ENCODE results near the gene MAST4.
"Not testable (repeated sequence)": the region's sequence is repeated elsewhere in the genome, so short reads cannot be mapped to it uniquely, and the experiment has no call there.

The MAST4 gene

DNA sequence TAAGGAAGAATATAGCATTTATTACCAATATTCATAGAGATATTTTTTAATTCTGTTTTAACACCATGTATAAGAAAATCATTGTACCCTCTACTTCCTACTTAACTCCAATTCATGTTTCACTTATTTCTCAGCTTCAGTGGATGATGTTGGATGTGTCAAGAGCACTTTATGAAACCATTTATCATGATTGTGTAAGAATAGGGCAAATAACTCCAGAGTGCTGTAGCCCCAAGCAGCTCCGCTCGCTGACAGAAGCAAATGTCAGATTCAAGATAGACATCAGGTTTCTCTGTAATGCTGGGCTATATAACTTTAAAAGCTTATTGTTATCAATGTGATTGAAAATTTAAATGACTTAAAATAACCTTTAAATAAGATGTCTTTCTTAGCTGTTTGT, 50.4 kb downstream of the MAST4 start:
- no peak for DNase-seq (ENCODE audit: low read depth in 2 of 3, low spot score in 1 of 3)

DNA sequence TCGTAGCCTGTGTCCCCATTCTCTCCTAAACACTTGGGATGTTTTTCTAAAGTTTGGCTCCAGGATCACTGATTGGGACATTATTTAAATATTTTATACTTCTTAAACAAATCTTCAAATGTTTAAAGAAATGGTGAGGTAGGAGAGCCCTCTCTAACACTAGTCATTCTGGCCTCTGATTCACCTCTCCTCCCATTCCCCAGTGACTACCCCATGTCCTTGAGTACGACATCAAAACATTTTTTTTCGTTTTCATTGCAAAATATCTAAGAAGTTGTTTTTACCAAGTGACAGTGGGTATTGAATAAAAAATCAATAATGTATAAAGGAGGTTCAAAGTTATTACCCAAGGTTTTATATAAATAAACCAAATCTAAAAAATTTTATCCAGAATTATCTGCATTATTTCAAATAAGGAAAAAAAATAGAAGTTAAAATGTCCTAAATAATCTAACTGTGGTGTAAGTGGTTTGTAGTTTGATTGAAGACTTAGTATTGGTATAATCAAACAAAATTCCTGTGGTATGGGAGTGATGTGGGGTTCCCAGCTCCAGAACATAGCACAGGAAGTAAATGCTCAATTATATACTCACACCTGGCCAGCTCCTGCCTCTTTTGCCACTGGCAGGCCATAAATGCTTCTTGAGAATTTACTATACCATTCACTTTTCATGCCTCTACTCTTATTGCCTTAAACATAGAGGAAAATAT, 51.1 kb downstream of the MAST4 start:
- no peak for DNase-seq (ENCODE audit: low read depth in 2 of 3, low spot score in 1 of 3)

DNA sequence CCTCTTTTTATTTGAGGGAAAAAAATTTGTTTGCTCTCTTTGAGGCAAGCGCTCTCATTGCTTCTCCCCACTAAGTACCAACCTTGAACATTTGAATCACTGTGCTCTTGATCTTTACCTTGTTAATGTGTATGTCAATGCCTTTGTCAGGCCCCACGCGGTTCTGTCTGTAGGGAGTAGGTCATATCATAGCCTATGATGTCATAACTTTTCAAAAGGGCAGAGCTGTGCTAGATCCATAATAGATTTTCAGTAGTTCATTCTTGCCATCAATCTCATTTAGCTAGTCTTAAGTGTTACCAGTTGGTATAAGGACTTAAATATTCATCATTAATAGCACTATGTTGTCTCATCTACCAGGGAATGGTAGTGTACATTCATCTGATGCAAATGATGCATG, 56.6 kb downstream of the MAST4 start:
- DNase-seq (ENCODE audit: low read depth in 2 of 3, low spot score in 1 of 3): no peak

DNA sequence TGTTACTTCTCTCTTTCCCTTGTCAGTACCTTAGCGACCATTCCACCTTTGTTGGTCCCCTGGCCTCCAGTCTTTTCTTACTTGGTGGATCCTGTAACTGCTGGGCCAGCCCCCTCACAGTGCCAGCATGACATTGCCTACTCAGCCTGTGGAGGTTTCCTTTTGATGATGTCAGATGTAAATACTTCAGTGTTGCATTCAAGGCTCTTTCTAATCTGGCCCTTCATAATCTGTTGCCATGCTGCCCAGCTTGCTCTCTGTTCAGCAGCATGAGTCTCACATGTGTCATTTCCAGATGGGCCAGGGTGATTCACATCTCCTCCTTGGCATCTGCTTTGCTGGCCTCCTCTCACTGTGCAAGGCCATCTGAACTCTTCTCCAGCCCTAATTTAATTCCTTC, 57.1 kb downstream of the MAST4 start:
- DNase-seq (ENCODE audit: low read depth in 2 of 3, low spot score in 1 of 3): no peak

DNA sequence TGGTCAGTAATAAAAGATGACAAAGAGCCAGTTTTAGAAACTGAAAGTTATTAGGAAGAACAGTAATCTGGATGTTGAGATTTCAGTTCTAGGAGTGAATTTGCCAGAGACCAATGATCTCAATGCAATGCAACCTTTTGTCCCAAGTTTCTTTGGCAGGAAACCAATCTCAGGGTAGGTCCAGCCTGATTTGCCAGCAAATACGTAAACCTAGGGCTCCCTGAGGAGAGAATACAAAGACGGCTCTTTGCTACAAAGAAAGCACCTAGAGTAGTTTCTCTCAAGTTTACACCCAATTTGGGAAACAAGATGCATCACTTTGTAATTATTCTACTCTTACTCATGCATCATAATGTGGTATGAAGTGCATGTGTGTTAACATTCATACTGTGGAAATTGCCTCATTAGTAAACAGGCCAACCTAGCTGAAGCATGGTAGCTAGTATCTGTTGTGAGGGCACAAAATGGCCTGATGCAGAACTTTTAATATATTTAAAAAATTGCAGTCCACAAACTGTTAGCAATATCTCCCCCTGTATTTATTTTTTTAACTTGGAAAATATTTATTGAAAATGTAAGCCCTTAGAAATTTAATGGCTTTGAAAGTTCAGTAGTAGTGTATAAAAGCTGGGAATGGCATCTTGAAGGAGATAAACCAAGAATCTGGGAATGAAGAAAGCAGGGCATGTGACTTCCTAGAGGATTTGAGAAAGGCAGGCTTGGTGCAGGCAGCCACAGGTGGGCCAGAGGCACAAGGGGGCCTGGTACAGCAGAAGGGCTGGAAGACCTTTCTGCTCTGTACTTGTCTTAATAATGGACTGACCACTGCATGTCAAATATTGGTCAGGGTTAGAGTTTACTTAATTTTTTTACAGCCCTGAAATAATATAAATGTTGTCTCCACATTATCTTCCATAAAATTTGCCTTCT, 59.5 kb downstream of the MAST4 start:
- DNase-seq (ENCODE audit: low read depth in 2 of 3, low spot score in 1 of 3): no peak

DNA sequence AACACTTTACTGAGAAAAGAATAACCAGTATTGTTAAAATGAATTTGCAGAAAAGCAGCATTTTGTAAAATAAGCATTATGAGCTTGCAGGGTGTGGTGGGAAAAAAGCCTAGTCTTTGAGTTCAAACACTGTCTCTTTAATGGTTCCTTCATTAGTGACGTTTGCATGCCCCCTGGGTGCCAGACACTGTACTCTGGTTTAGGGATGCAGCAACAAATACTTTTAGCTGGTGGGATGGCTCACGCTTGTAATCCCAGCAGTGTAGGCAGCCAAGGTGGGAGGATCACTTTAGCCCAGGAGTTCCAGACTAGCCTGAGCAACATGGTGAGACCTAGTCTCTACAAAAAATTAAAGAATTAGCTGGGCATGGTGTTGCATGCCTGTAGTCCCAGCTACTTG, 62.3 kb downstream of the MAST4 start:
- DNase-seq (ENCODE audit: low read depth in 2 of 3, low spot score in 1 of 3): no peak

DNA sequence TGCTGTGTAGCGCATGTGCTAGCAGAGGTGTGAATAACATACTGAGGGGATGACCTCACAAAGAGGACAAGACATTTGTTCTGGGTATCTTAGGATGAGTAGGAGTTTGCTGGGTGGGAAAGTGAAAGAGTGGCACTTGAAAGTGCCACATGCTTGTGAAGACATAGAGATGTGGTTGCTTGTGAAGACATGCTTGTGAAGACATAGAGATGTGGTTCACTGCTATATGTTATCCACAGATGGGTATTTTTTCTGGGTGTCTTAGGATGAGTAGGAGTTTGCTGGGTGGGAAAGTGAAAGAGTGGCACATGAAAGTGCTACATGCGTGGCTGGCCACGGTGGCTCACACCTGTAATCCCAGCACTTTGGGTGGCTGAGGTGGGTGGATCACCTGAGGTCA, 63.6 kb downstream of the MAST4 start:
- no peak for DNase-seq (ENCODE audit: low read depth in 2 of 3, low spot score in 1 of 3)

DNA sequence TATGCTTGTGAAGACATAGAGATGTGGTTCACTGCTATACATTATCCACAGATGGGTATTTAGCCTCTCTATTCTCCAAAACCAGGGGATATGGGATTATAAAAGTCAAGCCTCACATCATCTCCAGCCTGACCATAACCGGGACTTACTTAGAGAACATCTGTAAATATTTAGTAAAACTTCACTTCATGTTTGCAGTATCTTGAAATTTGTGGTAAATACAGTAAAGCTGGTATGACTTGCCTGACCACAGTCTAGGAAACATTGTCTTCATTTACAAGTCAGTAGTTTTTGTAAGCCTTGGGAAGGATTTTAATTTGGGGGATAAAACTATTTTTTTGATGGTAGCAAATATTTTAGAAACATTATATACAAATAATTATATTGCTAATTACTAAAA, 64.2 kb downstream of the MAST4 start:
- DNase-seq (ENCODE audit: low read depth in 2 of 3, low spot score in 1 of 3): no peak

DNA sequence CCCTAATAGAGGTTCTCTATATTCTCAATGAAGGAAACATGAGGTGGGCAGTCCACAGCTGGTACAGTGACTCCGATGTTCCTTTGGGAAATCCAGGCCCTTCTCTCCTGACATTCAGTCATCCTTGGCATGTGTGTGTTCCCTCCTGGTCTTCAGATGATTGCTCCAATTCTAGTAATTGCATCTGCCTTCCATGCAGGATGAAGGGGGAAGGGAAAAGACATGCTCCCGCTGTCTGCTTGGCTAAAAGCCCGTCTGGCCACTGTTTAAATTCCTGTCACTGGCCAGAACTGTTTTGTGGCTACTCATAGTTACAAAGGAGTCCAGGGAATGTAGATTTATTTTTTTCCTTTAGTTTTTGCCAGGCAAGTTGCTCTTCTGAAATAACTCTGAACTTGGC, 65.0 kb downstream of the MAST4 start:
- DNase-seq (ENCODE audit: low read depth in 2 of 3, low spot score in 1 of 3): no peak

DNA sequence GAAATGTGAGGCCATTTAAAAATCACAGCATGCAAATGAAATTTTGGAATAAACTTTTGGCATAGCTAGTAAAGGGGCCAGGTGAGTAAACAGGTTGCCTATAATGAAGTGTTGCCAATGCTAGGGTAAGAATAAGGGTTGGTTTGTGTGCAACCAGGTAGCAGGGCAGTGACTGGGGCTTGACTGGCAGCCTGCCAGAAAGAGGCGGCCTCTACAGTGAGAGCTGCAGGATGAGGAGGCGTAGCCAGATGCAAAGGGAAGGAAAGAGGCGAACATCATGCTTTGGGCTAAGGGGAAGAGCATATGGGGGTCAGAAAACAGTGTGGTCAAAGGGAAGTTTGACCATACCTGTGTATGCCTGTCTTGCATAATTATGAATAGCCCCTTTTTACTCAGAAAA, 70.6 kb downstream of the MAST4 start:
- no peak for DNase-seq (ENCODE audit: low read depth in 2 of 3, low spot score in 1 of 3)

DNA sequence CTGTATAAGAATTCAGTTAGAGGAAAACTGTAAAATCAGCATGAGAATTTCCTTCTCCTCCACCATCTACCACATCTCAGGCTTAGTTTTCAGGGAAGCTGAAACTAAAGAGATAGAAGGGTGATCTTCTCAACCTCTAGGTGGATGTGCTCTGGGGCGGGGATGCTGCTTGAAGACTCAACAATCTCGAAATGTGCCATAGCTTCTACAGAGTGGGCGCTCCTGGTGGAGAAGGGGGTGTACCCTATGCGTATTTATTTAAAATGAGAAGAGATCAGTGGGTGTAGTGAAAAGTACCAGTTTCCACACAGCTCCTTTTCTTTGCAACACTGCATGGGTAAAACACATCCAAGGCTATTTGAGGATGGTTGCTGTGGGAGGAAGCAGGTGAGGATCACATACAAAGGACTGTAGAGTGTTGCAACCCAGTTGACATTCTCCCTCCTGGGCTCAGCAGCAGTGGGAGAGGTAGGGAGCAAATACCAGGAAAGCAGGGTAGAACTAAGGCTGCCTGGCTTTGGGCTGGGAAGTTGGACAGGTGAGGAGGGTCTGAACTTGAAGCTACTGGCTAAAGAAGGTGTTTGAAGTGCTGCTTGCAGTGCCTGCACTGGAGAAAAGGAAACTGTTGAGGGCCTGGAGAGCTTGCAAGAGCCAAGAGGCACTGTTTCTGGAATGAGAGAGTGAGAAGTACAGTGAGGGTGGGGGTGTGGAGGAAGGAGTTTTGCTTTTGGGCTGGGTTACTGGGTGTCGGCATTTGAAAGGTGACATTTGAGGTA, 73.1 kb downstream of the MAST4 start:
- DNase-seq (ENCODE audit: low read depth in 2 of 3, low spot score in 1 of 3): no peak

DNA sequence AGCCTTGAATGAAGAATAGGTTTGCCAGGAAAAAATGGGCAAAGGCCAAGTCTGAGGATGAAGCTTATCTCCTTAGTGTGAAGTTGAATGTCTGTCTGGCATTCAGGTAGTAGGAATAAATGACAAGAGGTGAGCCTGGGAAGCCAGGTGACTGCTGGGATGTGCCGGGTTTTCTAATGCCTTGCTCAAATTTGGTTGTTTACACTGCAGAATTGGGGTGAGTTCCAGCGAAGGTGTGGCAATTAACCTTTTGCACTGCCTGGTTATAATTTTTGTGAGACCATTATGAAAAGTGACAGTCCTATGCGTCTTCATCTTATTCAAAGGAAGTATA, 73.6 kb downstream of the MAST4 start:
- DNase-seq (ENCODE audit: low read depth in 2 of 3, low spot score in 1 of 3): no peak

DNA sequence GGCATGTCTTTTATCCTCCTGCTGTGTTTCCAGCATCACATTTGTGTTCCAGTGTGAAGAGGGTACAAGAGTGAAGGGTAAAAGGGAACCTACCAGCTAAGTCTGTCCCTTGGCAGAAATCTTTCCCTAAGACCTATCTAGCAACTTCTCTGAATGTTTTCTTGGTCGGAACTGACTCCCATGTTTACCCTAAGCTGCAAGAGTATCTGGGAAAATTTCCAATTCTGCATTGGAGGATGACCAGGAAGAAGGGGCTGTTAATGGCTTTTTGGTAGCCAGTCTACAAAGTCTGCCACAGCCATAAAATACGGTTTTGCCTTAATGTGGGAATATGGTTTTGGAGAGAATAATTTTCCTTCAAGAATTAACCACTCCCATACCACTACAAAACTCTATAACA, 75.1 kb downstream of the MAST4 start:
- DNase-seq (ENCODE audit: low read depth in 2 of 3, low spot score in 1 of 3): no peak

DNA sequence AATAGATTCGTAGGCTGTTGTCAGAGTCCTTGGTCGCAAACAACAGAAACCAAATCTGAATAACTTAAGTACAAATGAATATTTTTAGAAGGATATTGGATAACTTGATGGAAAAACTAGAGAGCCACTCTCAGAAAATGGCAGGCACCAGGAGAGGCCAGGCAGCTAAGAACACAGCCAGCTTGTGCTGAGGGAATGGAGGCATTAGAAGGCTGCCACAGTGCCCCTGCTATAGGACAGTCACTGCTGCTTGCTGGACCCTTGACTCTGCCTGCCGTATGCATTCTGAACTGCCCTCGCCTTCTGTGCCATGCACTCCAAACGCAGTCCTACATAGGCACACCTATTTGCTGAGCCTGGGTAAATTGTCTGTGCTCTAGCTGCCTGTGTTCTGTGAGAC, 78.6 kb downstream of the MAST4 start:
- DNase-seq (ENCODE audit: low read depth in 2 of 3, low spot score in 1 of 3): no peak

DNA sequence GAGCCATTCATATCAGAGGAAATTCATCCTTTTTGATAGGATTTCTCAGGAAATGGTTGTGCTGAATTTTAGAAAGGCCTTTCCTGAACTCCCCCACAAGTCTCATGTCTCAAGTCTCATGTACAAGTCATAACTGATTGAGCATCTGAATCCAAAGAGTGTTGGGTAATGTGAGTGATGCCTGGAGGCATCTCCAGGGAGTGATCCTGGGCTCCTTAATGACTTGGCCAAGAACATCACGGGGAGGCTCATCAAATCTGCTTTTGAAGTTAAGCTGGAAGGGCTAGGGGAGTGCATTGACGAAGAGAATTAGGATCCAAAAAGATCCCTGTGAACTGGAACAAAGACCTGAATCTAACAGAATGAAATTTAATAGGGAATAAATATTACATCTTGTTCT, 79.2 kb downstream of the MAST4 start:
- no peak for DNase-seq (ENCODE audit: low read depth in 2 of 3, low spot score in 1 of 3)

DNA sequence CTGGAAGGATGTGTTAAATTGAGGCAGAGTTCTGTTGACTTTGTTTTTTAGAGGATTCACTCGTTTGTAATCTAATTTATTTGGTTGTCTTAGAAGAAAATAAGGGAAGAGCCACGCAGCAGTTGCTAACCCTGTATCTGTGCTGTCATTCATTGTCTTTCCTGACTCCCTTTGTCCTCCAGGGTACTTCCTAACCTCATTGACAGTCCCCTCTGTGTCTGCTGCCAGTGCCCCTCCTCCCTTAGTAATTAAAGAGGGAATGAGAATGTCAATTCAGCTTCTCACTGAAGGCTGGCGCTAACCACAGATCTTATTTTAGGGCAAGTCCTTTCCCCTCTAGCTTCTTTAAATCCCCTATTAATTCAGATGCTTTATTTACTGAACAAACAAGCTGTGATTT, 84.0 kb downstream of the MAST4 start:
- DNase-seq (ENCODE audit: low read depth in 2 of 3, low spot score in 1 of 3): no peak

DNA sequence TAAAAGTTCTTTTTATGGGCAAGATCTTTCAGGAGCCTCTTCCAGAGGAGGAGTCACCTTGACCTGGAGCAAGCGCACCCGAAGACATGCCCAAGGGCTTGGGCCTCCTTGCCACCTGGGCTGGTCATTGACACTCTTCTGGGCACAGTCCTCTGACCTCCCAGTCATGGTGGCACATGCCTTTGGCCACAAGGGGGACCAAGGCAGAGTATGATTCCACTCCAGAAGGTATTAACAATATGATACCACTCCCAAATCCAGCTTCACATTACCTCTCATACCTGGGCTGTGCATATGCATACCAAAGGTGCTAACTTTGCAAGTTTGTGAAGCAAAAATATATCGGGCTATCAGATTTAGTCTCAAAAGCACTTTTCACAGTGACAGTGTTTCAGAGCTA, 84.6 kb downstream of the MAST4 start:
- no peak for DNase-seq (ENCODE audit: low read depth in 2 of 3, low spot score in 1 of 3)

DNA sequence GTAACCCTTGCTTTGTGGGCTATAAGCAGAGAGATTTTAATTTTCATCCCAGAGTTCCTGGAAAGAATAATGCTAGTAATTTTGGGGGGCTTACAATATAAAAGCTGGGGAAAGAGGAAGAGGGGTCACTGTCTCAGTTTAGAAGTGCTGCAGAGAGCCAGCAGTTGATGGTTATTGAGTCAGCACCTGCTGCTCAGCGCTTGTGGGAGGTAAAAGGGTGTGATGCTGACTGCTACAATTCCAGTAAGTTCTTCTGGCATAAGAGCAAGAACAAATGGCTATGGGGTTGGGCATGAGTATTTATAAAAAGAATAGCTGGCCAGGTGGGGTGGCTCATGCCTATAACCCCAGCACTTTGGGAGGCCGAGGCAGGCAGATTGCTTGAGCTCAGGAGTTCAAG, 88.5 kb downstream of the MAST4 start:
- DNase-seq (ENCODE audit: low read depth in 2 of 3, low spot score in 1 of 3): no peak

DNA sequence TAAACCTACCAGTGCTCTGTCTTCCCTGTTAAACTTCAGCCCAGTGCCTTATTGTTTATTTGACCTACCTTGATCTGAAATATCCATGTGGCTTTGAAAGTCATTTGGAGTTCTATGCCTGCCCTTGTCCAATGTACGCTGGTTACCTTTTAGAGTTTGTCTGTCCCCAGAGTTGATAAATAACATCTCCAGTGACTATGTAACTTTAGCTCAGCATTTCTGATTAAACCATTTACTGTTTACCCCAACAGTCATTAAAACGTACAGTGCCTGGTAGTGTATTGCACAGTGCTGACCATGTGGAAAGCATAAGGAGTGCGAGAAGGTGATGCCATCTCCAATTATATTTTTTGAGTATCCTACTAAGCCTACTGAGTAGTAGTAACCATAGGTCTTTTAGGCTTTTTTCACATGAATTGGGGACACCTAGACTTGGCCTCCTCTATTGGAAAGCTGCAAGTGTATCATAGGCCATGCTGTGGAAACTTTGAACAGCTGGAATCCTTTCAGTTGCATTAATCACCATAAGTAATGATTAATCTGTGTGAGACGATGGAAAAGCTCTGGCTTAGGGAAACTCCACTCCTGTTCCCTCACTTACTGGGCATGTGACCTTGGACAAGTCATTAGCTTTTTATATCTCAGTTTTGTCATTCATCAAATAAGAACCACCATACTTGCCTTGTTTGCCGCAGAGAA, 93.5 kb downstream of the MAST4 start:
- DNase-seq (ENCODE audit: low read depth in 2 of 3, low spot score in 1 of 3): no peak

DNA sequence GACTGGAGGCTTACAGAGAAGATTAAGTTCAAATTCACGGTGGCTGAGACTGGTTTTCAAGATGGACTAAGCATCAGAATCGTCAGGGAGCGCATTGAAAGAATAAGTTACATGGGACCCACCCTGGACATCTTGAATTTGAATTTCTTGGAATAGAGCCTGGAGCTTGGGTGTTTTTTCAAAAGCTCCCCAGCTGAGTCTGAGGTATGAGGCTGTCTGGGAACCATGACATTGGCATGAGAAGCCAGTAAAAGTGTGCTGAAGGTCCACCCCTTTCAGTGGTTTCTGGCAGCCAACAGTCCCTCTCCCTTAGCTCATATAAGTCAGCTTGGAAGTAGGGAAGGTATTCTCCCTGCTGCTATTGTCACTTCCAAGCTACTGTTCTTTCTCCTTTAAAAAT, 97.8 kb downstream of the MAST4 start:
- DNase-seq (ENCODE audit: low read depth in 2 of 3, low spot score in 1 of 3): no peak

DNA sequence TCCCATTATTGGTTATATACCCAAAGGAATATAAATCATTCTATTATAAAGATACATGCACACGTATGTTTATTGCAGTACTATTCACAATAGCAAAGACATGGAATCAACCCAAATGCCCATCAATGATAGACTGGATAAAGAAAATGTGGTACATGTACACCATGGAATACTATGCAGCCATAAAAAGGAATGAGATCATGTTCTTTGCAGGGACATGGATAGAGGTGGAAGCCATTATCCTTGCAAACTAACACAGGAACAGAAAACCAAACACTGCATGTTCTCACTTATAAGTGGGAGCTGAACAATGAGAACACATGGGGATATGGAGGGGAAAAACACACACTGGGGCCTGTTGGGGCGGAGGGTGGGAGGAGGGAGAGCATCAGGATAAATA, 99.6 kb downstream of the MAST4 start:
- not testable (repeated sequence) for DNase-seq (ENCODE audit: low read depth in 2 of 3, low spot score in 1 of 3)

Data from stimulated activated CD4-positive, alpha-beta T cell treated with anti-CD3 and anti-CD28 coated beads, Interleukin-12 subunit alpha, Interleukin-12 subunit beta, amount 100 ng/mL, for 48 hours (primary cell).